Astrocyte of the cerebellum (primary cell): ENCODE measurements around the gene TFDP1.

Experiments
- DNase-seq: peaks from one replicate; pipeline ENCODE4 v3.0.0-alpha.2; 2011; ENCODE audit warnings: low read depth
- H3K4me3 ChIP-seq: 2 replicates; pipeline ENCODE4 v1.5.1; 2011; ENCODE audit warnings: mild to moderate bottlenecking, low read depth, low read length, moderate library complexity
- in situ Hi-C: cut with HindIII; loops from 2 replicates; pipeline ENCODE4 v1.10.0; 2017; ENCODE audit warnings: low sequenced_read_pairs
- TF ChIP-seq, protein P1 (sequence below): IDR thresholded peaks from 2 replicates; pipeline ENCODE4 v1.5.1; 2012; ENCODE audit warnings: low read length, low read depth, moderate library complexity, mild to moderate bottlenecking; ENCODE audit errors: missing control alignments

Gene TFDP1

DNA sequence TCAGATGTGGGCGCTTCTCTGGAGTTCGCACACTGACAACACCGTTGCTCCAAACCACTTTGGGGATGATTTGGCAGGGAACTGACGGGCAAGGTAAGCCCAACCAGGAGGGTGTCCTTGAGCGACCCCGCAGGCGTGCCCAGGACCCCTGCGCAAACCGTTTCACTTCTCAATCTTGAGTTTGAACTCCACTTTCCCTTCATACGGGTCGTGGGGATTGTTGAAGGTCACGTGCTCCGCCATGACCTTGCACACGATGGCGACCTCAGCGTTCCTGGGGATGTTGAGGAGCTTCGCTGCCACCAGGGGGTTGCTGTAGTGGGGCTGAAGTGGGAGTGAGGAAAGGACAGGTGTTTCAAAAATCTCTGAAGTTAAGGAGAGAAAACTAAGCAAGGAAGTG is 64.7 kb downstream of the TFDP1 start:
- DNase-seq: no peak
- TF ChIP-seq, protein P1, sequence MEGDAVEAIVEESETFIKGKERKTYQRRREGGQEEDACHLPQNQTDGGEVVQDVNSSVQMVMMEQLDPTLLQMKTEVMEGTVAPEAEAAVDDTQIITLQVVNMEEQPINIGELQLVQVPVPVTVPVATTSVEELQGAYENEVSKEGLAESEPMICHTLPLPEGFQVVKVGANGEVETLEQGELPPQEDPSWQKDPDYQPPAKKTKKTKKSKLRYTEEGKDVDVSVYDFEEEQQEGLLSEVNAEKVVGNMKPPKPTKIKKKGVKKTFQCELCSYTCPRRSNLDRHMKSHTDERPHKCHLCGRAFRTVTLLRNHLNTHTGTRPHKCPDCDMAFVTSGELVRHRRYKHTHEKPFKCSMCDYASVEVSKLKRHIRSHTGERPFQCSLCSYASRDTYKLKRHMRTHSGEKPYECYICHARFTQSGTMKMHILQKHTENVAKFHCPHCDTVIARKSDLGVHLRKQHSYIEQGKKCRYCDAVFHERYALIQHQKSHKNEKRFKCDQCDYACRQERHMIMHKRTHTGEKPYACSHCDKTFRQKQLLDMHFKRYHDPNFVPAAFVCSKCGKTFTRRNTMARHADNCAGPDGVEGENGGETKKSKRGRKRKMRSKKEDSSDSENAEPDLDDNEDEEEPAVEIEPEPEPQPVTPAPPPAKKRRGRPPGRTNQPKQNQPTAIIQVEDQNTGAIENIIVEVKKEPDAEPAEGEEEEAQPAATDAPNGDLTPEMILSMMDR: no peak
- in situ Hi-C loops: no loop called here
- H3K4me3 ChIP-seq: no peak overlapping the region

DNA sequence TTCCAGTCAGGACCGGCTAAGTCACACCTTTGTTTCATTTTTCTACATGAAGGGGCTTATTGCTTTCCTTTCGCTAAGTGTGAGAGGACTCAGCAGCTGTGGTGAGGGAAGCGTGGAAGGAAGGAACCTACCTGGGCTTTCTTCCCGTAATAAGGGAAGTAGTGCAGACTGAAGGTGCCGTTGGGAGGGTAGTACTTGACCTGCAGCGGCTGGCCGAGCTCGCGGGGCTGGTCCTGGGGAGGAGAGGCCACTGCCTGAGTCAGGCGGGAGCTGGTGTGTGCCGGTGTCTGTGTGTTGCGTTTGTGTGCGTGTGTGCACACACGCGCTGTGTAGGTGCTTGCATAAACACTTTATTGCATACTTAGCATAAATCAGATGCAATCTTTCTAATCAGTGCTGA is 65.7 kb downstream of the TFDP1 start:
- TF ChIP-seq, protein P1: no peak
- DNase-seq: no peak
- in situ Hi-C loops: no loop called here
- H3K4me3 ChIP-seq: no peak overlapping the region

DNA sequence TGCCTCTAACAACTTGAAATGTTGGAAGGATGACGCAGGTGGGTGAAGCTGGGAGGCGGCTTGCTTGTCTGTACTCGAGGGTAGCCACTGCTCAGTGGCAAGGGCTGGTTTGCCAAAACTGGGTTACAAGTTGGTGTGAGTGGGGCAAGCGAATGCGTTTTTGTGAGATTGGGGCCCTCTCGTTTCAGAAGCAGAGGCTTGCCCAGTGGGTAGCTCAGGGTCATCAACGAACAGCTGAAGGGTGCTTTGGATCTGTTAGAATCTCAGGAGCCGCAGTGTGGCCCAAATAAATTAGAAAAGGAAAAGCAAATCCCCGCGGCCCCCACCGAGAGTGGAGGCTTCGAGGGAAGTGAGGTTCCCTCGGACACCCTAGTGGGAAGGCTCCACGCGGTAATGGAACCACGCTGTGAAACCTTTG is 66.2 kb downstream of the TFDP1 start:
- in situ Hi-C loops: no loop called here
- H3K4me3 ChIP-seq: no peak overlapping the region
- TF ChIP-seq, protein P1: no peak
- DNase-seq: no peak

DNA sequence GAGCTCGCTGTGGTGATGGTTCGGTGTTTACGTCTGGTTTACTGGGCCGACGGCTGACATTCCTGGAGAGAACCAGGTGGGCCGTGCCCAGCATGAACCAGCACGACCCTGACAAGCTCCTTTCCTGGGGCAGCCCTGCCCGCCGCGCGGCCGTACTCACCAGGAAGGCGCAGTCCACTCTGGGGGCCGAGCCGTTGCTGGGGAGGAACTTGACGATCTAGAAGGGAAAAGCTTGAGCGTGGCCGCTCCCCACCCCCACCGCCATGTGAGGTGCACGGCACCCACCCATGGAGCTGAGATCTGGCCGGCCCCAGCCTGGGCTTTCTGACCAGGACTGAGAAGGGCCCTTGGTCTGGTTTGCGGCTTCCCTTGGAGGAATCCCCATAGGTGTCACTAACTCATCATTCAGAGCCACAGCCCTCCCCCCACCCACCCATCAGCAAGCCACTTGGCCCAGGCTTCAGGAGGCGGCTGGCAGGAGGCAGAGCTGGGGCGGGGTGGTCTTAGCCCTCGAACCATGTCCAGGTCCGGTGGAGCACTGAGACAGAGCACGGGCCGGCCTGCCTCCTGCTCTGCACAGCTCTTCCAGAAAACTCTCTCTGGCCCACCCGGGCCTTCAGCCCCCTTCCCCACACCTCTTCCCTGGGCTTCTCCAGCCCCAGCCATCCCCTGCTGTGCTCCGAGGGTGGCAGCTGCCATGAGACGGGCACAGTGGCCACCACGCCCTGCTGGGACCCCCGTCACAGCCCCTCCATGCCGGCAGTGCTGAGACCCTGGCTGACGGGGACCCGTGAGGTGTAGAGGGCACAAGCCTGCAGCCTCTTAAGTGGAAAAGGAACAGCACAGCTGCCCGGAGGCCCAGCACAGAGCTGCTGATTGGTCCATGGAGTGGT is 67.2 kb downstream of the TFDP1 start:
- TF ChIP-seq, protein P1: no peak
- in situ Hi-C loops: no loop called here

DNA sequence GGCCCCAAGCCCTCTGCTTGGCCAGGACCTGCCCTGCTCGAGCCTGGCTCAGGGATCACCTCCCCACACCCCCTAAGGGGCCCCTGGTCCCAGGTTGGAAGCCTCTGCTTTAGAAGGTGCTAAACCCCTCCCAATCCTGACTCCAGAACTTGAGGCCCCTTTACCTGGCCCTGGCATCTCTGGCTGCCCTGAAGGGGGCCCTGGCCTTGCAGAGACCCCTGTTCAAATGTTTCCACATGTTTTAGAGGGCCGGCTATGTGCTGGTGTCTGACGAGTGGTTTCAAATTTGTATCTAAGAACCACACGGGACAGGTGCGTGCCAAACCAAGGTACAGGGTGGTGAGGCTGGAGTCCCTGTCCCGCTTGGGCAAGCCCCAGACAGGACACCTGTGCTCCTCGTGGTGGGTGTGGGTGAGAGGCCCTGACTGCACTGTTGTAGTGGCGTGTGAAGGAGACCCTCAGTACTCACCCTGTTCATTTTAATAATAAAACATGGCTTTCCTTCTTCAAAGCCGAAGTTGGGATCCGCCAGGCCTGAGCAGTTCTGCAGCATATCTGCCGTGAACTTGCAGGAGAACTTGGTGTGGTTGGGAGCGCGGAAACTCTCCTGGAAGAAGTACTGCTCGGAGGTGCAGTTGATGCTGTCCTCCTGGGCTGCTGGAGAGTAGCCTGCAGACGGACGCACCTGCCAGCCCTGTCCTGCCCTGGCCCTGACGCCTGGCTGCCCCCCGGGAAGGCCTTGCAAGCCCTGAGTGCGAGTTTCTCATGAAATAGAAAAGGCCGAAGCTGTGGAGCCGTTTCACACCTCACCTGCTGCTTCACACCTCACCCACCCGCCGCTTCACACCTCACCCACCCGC is 68.1 kb downstream of the TFDP1 start:
- DNase-seq: no peak
- in situ Hi-C loops: no loop called here
- TF ChIP-seq, protein P1: no peak
- no peak overlapping the region for H3K4me3 ChIP-seq

More for the DNA sequence above, 67.2 kb downstream of the TFDP1 start:
- no peak for DNase-seq
- H3K4me3 ChIP-seq: no peak overlapping the region
